PC-3 (cell line): Measurements from ENCODE around the gene SNCG.

Source experiments
- CTCF ChIP-seq: fragments of 300-600 bp; sonication (generic); conservative IDR thresholded peaks from 2 replicates; pipeline ENCODE4 v1.5.1; 2017; ENCODE audit warnings: antibody characterized with exemption, low read depth, mild to moderate bottlenecking, low read length
- EZH2 ChIP-seq: fragments of 300-600 bp; sonication (generic); IDR thresholded peaks from one replicate; pipeline ENCODE4 v1.6.1; 2017; ENCODE audit warnings: antibody characterized with exemption, mild to moderate bottlenecking, low read length; ENCODE audit not compliant: unreplicated experiment
- EZH2phosphoT487 ChIP-seq: fragments of 300-600 bp; sonication (generic); IDR thresholded peaks from 2 replicates; pipeline ENCODE4 v1.6.1; 2018; ENCODE audit warnings: mild to moderate bottlenecking, antibody characterized with exemption, low read length, borderline replicate concordance

DNA sequence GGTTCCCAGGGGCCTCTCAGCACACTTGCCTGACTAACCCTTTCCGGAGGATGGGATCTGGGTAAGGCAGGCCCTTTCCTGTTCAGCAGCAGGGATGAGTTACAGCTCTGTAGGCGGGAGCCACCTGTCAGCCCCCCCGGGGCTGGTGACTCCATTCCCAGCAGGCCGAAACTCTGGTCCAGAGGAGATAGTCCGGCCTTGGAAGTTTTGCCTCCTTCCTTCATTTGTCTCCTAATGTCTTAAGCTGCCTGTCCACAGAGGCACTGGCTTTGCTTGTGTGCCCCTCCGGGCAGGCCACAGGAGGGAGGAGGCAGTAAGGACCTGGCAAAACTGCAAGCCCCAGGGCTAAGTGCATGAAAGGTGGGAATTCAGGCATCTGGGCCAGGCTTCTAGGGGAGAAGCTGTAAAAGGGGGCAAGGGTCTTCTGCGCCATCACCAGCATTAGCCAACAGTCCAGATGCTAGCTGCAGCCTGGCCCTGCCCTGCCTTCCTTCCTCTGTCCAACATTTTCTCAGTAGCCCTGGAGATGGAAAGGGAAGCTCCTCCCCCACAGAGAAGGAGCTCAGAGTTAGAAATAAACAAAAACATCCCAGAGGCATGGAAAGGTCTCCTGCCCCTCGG lies 11.1 kb downstream of the SNCG start:
- TF ChIP-seq CTCF: no peak
- TF ChIP-seq EZH2: no peak
- no peak for TF ChIP-seq EZH2phosphoT487
